B cell (primary cell): ENCODE measurements around the gene PALM. TPM values are rescaled to one million over a fixed set of nuclear protein-coding genes. Genes with fewer than 3 reads are reported as not detected.

ENCODE experiments used
- ATAC-seq: fragments of 200-7000 bp; cut with Tn5 transposase; one replicate; pipeline ENCODE4 v1.10.0; 2021; ENCODE audit warnings: low read depth, mild to moderate bottlenecking, moderate number of reproducible peaks, moderate library complexity
- CTCF ChIA-PET: fragments of 350-600 bp; sonication (Branson Sonifier 250); formaldehyde crosslinking; loops from one replicate; lab custom pipeline; 2021; ENCODE audit warnings: antibody characterized with exemption, inconsistent platforms; lab: Charles Lee
- POLR2A ChIA-PET: fragments of 350-600 bp; sonication (Branson Sonifier 250); formaldehyde crosslinking; loops from one replicate; lab custom pipeline; 2021; ENCODE audit warnings: antibody characterized with exemption; lab: Charles Lee
- DNase-seq: peaks from one replicate; pipeline ENCODE4 v3.0.0; 2013
- H2AFZ ChIP-seq: 2 replicates; pipeline ENCODE4 v1.6.1; 2012; ENCODE audit warnings: mild to moderate bottlenecking, low read depth, low read length; ENCODE audit not compliant: insufficient read depth, poor library complexity, severe bottlenecking
- H3K27ac ChIP-seq, 2 donors: 1 replicate in 1 of 2; 2 replicates in 1 of 2; pipeline ENCODE4 v1.5.1; 2012 to 2013; ENCODE audit warnings: low read length in 2 of 2, mild to moderate bottlenecking in 2 of 2, moderate library complexity in 1 of 2
- H3K27me3 ChIP-seq, 4 experiments: fragments of 200-600 bp in 1 of 4; sonication (generic) in 1 of 4; replicated peaks in 1 of 4; 1 replicate in 2 of 4; 2 replicates in 2 of 4; pipeline versions ENCODE4 v1.6.1 to v1.7.0; 2013 to 2016; ENCODE audit warnings: low read length in 3 of 4, mild to moderate bottlenecking in 2 of 4, mixed read lengths in 1 of 4, moderate library complexity in 1 of 4; ENCODE audit not compliant: insufficient read depth in 4 of 4, control insufficient read depth in 3 of 4; ENCODE audit errors: control extremely low read depth in 1 of 4
- H3K36me3 ChIP-seq, 2 experiments: replicated peaks in 1 of 2; 1 replicate in 1 of 2; 2 replicates in 1 of 2; pipeline versions ENCODE4 v1.6.1 to v1.7.1; 2013; ENCODE audit warnings: low read length in 1 of 2; ENCODE audit not compliant: insufficient read depth in 2 of 2, control insufficient read depth in 1 of 2; ENCODE audit errors: control extremely low read depth in 1 of 2, extremely low read depth in 1 of 2
- H3K4me1 ChIP-seq, 2 donors: fragments of 200-600 bp in 1 of 2; sonication (generic) in 1 of 2; 1 replicate in 1 of 2; 2 replicates in 1 of 2; pipeline versions ENCODE4 v1.5.1 to v1.6.1; 2013 to 2017; ENCODE audit warnings: low read length in 2 of 2; ENCODE audit not compliant: control insufficient read depth in 2 of 2, insufficient read depth in 2 of 2
- H3K4me2 ChIP-seq: replicated peaks from 2 replicates; pipeline ENCODE3; 2012; ENCODE audit warnings: mild to moderate bottlenecking, low read depth, low read length; ENCODE audit not compliant: poor library complexity, severe bottlenecking
- H3K4me3 ChIP-seq, 5 experiments: fragments of 200-600 bp in 1 of 5; sonication (generic) in 1 of 5; 1 replicate in 3 of 5; 2 replicates in 2 of 5; pipeline versions ENCODE4 v1.5.1 to v1.7.0; 2011 to 2016; ENCODE audit warnings: low read length in 4 of 5, mild to moderate bottlenecking in 4 of 5, low read depth in 2 of 5, control low read depth in 1 of 5, moderate library complexity in 1 of 5; ENCODE audit not compliant: insufficient read depth in 1 of 5; ENCODE audit errors: control extremely low read depth in 1 of 5, extremely low read depth in 1 of 5
- H3K79me2 ChIP-seq: fragments of 200-600 bp; sonication (generic); one replicate; pipeline ENCODE4 v1.6.0; 2016; ENCODE audit warnings: low read length; ENCODE audit not compliant: control insufficient read depth, insufficient read depth
- H3K9ac ChIP-seq: fragments of 200-600 bp; sonication (generic); 2 replicates; pipeline ENCODE4 v1.6.1; 2017; ENCODE audit warnings: mild to moderate bottlenecking, low read length, moderate library complexity
- H3K9me3 ChIP-seq, 3 donors: one replicate each; pipeline versions ENCODE4 v1.6.1 to v1.7.1; 2013; ENCODE audit warnings: low read length in 2 of 3; ENCODE audit not compliant: control insufficient read depth in 2 of 3, insufficient read depth in 1 of 3; ENCODE audit errors: control extremely low read depth in 1 of 3
- H4K20me1 ChIP-seq: 2 replicates; pipeline ENCODE4 v1.6.0; 2012; ENCODE audit warnings: mild to moderate bottlenecking, low read length; ENCODE audit not compliant: insufficient read depth, control insufficient read depth, poor library complexity, severe bottlenecking
- H3K27ac Mint-ChIP-seq: one replicate; pipeline ENCODE4 v1.8.0; 2021; ENCODE audit warnings: mixed read lengths
- H3K27me3 Mint-ChIP-seq: one replicate; pipeline ENCODE4 v1.8.0; 2021; ENCODE audit warnings: mixed read lengths
- H3K4me1 Mint-ChIP-seq: one replicate; pipeline ENCODE4 v1.8.0; 2021; ENCODE audit warnings: mixed read lengths
- H3K4me3 Mint-ChIP-seq: one replicate; pipeline ENCODE4 v1.8.0; 2021; ENCODE audit warnings: mixed read lengths
- H3K9me3 Mint-ChIP-seq: one replicate; pipeline ENCODE4 v1.8.0; 2022; ENCODE audit warnings: mixed read lengths; ENCODE audit not compliant: insufficient read depth
- EZH2 ChIP-seq: IDR thresholded peaks from 2 replicates; pipeline ENCODE4 v1.6.1; 2012; ENCODE audit warnings: borderline replicate concordance, low read depth, mild to moderate bottlenecking, moderate library complexity, low read length; ENCODE audit not compliant: insufficient read depth, poor library complexity, severe bottlenecking
- WGBS: methylation state at CpG from one replicate; pipeline ENCODE4 v1.1.5; 2013; ENCODE audit warnings: missing lambda C conversion rate; ENCODE audit not compliant: insufficient coverage; 5-methylcytosine and 5-hydroxymethylcytosine counted together
- intact Hi-C: fragments of 100-400 bp; cut with micrococcal nuclease; formaldehyde crosslinking; loops from one replicate; pipeline ENCODE4 v1.10.0; 2022
- polyA plus RNA-seq: library from polyadenylated mRNA; depleted of rRNA; stranded (reverse); fragments of >200 nt; gene quantifications from 2 replicates; pipeline ENCODE4 v1.2.3, GENCODE V29; 2012
- total RNA-seq, 2 donors: library from RNA; stranded (reverse); fragments of 120-200 nt in 1 of 2; gene quantifications; 1 replicate in 1 of 2; 2 replicates in 1 of 2; pipeline versions ENCODE4 v1.2.3 to v1.2.4, GENCODE V29; 2013 to 2022
- TF ChIP-seq, protein P1 (sequence below): fragments of 200-600 bp; IDR thresholded peaks from one replicate; pipeline ENCODE4 v1.8.0; 2022; ENCODE audit warnings: antibody characterized with exemption, mild to moderate bottlenecking

PALM gene
- total and polyA plus RNA-seq, 2 donors (not counting 1 experiment from before 2014, with no cell fraction given): 0.15 TPM; not detected in 1

- H3K9ac ChIP-seq: no peak overlapping the region
- no peak overlapping the region for H2AFZ ChIP-seq
- no peak for TF ChIP-seq EZH2
- TF ChIP-seq, protein P1, sequence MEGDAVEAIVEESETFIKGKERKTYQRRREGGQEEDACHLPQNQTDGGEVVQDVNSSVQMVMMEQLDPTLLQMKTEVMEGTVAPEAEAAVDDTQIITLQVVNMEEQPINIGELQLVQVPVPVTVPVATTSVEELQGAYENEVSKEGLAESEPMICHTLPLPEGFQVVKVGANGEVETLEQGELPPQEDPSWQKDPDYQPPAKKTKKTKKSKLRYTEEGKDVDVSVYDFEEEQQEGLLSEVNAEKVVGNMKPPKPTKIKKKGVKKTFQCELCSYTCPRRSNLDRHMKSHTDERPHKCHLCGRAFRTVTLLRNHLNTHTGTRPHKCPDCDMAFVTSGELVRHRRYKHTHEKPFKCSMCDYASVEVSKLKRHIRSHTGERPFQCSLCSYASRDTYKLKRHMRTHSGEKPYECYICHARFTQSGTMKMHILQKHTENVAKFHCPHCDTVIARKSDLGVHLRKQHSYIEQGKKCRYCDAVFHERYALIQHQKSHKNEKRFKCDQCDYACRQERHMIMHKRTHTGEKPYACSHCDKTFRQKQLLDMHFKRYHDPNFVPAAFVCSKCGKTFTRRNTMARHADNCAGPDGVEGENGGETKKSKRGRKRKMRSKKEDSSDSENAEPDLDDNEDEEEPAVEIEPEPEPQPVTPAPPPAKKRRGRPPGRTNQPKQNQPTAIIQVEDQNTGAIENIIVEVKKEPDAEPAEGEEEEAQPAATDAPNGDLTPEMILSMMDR: no peak
- H4K20me1 ChIP-seq: no peaks in the 10 kb centered on the region
- no peak for DNase-seq
- no peak overlapping the region for H3K27ac ChIP-seq
- no peaks in the 10 kb centered on the region for H3K9me3 Mint-ChIP-seq
- no peak overlapping the region for H3K4me3 Mint-ChIP-seq
- no peaks in the 10 kb centered on the region for H3K4me1 Mint-ChIP-seq
- H3K27me3 Mint-ChIP-seq: peaks cover 4% of the 10 kb centered on the region
- no peak overlapping the region for H3K4me3 ChIP-seq
- intact Hi-C loops: no loop called here
- no peaks in the 10 kb centered on the region for H3K79me2 ChIP-seq
- H3K27me3 ChIP-seq: no peaks in the 10 kb centered on the region
- ChIA-PET POLR2A (no interaction called here), CTCF (no interaction called here)
- no peak for ATAC-seq
- no peaks in the 10 kb centered on the region for H3K36me3 ChIP-seq
- no peak overlapping the region for H3K4me2 ChIP-seq
- H3K4me1 ChIP-seq: no peaks in the 10 kb centered on the region
- 92% methylated on average over 9 of the region's 9 CpGs for WGBS
- H3K27ac Mint-ChIP-seq: no peak overlapping the region
- H3K9me3 ChIP-seq: no peaks in the 10 kb centered on the region
These were observed 80.9 kb downstream of the PALM start for GRCh38 chr19:789701-790060.

GRCh38 chr19:791007-791566 lies 82.4 kb downstream of the PALM start:
- no peak overlapping the region for H3K27ac ChIP-seq
- no peaks in the 10 kb centered on the region for H4K20me1 ChIP-seq
- H3K9me3 ChIP-seq: no peaks in the 10 kb centered on the region
- no peak overlapping the region for H3K9ac ChIP-seq
- Mint-ChIP-seq H3K27ac (no peak overlapping the region), H3K4me3 (no peak overlapping the region), H3K4me1 (no peaks in the 10 kb centered on the region), H3K27me3 (peaks cover 4% of the 10 kb centered on the region), H3K9me3 (no peaks in the 10 kb centered on the region)
- no peaks in the 10 kb centered on the region for H3K36me3 ChIP-seq
- intact Hi-C loops: no loop called here
- DNase-seq: no peak
- peaks cover 5% of the 10 kb centered on the region for H3K79me2 ChIP-seq
- ChIA-PET POLR2A (no interaction called here), CTCF (no interaction called here)
- H3K4me2 ChIP-seq: no peak overlapping the region
- 94% methylated on average over 22 of the region's 26 CpGs for WGBS
- no peak for TF ChIP-seq EZH2
- TF ChIP-seq, protein P1: no peak
- H3K4me1 ChIP-seq: peaks cover 0 to 4% of the 10 kb centered on the region in 2 donors
- no peak overlapping the region for H2AFZ ChIP-seq
- no peaks in the 10 kb centered on the region for H3K27me3 ChIP-seq
- H3K4me3 ChIP-seq: no peak overlapping the region
- ATAC-seq: no peak
